Pulmonary artery endothelial cell (primary cell): ENCODE results near the gene METAP1D. TPM values are rescaled to one million over a fixed set of nuclear protein-coding genes. Genes with fewer than 3 reads are reported as not detected.

Source experiments
- DNase-seq: peaks from one replicate; pipeline ENCODE4 v3.0.0-alpha.2; 2011; ENCODE audit warnings: low read depth, low spot score
- total RNA-seq: library from RNA; depleted of rRNA; stranded (reverse); fragments of >200 nt; gene quantifications from 2 replicates; pipeline ENCODE4 v1.2.3, GENCODE V29; 2014

METAP1D gene
- total RNA-seq, 1 donor from 2014 or later: 4.1 TPM

- DNase-seq: no peak
Measured at GRCh38 chr2:172091000-172091641, 91.4 kb downstream of the METAP1D start.

DNA sequence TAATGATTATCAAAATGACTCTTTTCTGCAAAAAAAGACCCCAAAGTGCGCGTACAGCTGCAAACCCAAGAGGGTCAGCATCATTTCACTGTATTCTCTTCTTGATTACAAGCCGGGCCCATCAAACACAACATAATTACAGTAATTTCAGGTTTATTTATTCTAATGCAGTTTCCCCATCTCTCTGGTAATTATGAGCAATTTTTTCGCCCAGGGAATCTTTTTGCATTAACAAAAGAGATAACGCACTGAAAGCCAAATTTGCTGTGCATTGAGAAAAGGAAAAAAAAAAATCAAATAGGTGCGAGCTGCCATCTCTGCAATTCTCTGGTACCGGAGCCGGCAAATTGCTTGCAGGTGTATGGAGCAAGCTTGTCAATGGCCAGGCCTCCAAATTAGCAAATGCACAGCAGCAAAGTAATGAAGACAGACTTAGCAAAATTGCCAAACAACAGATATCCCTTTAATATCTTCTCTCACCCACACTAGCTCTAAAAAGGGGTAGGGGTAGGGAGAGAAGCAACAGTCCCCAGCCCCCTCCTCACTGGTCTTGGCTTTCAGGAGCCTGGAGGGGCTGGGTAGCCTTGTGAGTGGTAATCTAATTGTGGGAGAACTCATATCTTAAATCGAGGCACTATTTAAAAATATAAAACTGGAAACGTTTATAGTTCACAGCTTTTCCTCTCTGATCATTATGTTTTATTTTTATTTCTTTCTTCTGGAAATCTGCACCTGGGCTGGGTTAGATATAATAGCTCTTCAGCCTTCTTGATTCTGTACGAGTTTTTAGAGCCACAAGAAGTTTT is 92.2 kb downstream of the METAP1D start:
- DNase-seq: no peak

- no peak for DNase-seq
Measured at GRCh38 chr2:172092716-172093415, 93.1 kb downstream of the METAP1D start.

DNA sequence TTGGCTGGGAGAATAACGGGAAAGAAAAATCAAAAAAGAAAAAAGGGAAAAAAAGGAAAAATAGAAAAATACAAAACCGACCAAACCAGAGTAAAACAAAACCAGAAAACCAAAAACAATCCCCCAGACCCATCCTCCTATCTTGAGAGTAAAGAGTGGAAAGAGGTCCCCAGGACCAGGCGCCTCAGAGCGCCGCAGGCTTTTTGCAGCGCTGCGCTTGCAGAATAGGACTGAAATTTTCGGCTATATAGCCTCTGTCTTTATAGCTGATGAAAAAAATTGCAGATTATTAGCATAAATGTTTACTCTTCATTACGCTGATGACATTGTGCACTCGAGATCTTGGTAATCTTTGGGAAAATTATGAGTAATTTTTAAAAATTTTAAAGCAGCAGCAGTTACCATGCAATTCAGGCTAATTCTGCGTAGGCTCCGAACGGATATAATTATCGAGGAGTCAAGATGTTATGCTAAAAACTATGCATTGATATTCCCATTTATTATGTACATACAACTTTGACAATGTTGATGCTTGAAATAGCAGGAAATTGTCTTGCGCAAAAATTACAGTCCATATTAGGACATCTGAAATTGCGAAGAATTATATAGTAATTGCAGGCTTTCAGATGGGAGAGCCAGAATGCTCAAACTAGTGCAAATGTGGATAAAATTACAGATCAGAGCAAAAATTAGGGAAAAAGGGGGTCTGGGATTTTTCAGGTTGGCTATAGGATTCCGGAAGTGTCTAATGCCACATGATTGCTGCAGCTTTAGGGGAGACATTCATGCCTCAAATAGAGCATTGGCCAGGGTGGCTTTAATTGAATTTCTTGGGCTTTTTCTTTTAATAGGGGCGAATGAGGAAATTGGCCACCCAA is 93.9 kb downstream of the METAP1D start:
- no peak for DNase-seq

GRCh38 chr2:172094294-172095145 is 94.8 kb downstream of the METAP1D start:
- DNase-seq: no peak

GRCh38 chr2:172095146-172095904 is 95.6 kb downstream of the METAP1D start:
- no peak for DNase-seq

DNA sequence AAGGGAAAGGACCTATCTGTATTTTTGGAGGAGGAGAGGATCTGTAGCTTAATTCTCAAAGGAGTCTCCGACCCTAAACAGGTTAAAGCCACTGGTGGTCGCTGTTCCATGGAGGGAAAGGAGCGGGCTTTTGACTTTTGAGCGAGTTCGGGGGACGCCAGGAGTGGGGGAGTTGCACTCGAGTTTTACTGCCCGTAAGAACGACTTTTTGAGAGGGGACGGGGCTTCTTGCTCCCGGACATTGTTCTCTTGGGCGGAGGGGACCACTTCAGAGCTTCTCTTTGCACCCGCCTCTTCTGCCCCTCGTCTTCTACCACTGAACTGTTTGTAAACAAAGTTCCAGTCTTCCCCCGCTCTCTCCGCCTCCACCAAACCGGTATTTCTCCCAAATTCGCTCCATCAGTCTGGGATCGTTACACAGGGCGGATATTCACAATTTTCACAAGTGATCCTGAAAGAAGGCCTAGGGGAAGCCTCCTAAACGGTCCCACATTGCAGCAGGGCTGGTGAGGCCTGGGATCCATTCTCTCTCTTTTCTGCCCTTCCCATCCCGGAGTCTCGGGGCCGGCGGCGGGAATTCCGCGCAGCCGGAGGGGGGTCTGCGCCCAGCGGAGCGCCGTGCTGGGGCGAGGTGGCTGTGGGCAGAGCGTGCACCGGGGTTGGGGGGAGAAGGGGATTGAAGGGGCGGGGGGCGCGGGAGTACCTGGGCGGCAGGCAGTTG is 96.3 kb downstream of the METAP1D start:
- DNase-seq: no peak

GRCh38 chr2:172096626-172097547 is 97.1 kb downstream of the METAP1D start:
- DNase-seq: no peak

GRCh38 chr2:172097557-172098131 is 97.9 kb downstream of the METAP1D start:
- DNase-seq: no peak

- no peak for DNase-seq
Measured at GRCh38 chr2:172098287-172098649, 98.5 kb downstream of the METAP1D start.

GRCh38 chr2:172098650-172099471 is 99.1 kb downstream of the METAP1D start:
- no peak for DNase-seq

DNA sequence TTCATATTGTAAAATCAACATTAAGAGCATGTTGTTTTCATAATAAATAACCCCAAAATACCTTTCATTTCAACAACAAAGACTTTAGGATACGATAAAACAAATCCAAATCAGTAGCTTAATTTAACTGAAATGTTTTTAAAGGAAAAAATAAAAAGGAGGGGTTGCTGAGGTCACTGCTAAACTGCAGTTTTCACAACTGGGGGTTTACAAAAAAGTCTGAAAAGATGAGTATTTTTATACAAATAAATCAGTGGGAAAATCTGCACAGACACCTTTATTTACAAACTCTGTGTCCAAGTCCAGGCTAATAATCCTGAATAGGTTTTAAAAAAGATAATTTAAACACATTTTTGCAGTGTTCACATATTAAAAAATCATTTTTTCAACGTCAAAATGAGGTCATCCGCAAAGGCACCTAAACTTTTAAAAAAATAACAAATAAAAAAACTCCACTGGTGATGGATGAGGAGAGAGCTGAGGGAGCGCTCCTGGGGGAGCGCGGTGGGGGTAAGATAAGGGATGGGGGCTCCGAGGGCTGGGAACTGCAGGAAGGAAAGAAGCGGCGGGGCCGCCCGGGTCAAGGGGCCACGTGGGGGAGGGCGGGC is 99.8 kb downstream of the METAP1D start:
- DNase-seq: no peak

- DNase-seq: no peak
Measured at GRCh38 chr2:172100080-172100934, 100.6 kb downstream of the METAP1D start.

DNA sequence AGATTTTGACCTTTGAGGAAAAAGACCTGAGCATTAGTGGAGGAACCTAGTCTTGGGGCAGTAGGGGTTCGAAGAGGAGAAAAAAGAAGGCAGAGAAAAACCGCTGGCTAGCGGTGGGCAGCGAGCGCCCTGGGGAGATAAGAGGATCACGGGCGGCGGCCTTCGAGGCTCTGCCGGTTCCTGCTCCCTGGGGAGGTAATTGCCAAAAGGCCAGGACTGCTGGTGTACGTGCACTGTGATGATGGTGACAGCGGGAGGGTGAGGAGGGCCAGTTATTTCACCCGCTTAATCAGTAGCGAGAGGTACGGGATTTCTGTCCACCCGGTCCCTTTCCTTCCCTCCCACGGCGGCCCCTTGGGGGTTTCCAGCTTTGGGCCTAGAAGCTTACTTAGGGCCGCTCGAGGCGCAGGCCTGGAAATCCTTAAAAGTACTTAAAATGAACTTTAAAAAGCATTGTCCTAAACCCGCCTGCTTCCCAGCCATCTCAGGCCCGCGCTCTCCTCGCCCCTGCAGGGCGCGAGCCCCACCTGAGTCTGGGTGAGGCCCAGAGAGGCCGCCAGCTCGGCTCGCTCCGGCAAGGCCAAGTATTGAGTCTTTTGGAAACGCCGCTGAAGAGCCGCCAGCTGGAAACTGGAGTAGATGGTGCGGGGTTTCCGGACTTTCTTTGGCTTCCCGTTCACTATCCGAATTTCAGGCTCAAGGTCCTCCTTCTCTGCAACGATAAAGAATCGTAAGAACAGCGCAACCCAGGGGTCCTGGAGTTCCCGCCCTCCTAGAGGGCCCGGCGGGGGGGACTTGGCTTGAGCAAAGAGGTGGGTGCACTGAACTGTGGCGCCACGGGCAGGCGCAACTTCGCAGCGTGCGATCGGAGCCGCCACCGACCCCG is 101.4 kb downstream of the METAP1D start:
- DNase-seq: no peak
